GM11168 (cell line): Measurements from ENCODE around the gene SLC25A43.
"Not testable (repeated sequence)": the region's sequence is repeated elsewhere in the genome, so short reads cannot be mapped to it uniquely, and the experiment has no call there.

Source experiments
- in situ Hi-C: fragments of 300-500 bp; cut with MboI; formaldehyde crosslinking; loops from one replicate; pipeline ENCODE4 v1.12.0; 2022; ENCODE audit warnings: low sequenced_read_pairs; ENCODE audit not compliant: unreplicated experiment

SLC25A43 gene

DNA sequence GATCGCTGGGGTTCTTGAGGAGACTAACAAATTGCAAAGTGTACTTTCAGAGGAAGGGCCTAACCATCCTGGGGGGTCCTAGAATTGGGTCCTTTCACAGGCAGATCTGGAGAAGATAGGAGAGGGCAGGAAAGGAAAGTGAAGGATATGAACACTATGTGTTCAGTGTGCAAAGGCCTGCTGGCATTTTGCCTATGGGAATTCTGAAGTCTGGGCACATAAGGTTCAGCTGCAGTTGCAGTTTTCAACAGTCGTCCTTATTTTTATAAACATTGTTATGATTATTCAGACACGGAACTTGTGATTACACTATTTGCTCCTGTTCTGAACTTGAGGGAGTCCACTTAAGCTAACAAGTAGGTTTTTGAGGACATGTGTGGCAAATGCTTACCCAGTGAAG lies 67.8 kb downstream of the SLC25A43 start:
- in situ Hi-C loops, result no loop called here

DNA sequence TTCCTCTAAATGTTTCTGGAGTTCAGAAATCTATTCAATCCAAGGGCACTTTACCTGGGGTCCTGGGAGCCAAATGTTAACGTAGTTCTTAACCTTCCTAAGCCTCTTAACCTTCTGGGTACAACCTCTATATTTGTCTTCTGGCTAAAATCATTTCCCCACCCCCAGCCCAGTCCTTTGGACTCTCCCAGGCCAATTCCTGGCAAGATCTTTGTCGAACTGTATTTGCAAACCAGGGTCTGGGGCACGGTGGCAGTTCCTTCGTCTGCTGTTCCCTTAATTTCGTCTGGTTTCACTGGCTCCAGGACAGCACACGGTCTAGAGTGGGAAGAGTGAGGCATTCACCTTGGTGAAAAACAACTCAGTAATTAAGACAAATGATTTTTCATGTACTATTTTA lies 68.3 kb downstream of the SLC25A43 start:
- in situ Hi-C loops, result no loop called here

DNA sequence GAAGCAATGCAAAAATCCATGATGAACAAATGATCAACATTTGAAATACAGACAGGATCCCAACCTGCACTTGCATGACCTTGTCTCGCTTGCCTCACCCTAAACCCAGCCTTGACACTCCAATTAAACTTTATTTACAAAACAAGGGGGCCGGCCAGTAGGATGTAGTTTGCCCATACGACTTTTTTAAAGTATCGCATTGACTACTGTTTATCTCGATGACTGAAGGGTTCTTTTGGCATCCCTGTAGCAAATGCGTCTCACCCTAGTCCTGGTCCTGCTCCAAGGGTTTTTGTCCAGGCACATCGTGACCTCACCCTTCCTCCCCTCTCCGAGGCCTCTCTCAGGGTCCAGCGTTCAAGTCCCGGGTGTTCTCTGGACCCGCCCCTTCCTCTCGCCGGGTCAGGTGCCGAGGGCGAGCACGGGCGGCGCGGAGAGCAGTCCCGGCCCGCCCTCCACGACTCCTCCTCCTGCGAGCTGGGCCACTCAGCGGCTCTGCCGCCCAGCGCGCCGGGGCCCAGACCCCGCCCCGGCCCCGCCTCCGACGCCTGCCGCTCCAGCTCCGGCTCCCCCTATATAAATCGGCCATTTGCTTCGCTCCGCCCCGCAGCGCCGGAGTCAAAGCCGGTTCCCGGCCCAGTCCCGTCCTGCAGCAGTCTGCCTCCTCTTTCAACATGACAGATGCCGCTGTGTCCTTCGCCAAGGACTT lies 68.9 kb downstream of the SLC25A43 start, which contains the start of gene SLC25A5:
TSS of gene SLC25A5 (plus strand) at position 603 of the 709 bp plus-strand sequence. CDS start at position 675, 72 bp downstream.
- in situ Hi-C loops, result no loop called here

DNA sequence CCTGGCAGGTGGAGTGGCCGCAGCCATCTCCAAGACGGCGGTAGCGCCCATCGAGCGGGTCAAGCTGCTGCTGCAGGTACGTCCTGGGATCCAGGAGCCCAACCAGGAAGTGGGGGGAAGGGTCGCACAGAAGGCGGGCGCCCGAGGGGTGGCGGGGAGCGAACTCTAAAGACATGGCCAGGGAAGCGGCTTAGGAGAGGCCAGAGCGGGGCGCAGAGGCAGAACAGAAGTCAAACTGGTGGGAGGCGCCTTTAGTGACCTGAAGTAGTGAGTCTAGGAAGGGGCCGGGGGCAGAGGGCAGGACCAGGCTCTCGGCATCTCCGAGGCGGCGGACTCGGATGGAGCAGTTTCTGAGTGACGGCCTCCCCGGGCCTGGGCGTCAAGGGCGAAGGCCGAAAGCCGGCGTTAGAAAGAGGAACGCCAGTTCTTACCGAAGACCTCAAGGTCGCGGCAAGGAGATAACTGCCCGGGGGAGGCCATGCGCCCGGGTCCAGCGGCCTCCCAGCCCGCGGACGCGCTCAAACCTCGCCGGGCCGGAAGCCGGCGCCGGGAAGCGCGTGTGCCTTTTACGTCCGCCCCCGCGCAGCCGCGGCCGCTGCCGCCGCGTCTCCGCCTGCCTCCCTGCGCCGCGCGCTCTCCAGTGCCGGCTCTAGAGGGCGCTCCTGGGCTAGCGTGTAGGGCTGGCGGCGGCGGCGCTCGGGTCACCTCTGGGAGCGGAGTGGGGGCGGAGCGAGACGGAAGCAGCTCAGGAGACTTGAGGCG lies 69.6 kb downstream of the SLC25A43 start:
- in situ Hi-C loops, result no loop called here

DNA sequence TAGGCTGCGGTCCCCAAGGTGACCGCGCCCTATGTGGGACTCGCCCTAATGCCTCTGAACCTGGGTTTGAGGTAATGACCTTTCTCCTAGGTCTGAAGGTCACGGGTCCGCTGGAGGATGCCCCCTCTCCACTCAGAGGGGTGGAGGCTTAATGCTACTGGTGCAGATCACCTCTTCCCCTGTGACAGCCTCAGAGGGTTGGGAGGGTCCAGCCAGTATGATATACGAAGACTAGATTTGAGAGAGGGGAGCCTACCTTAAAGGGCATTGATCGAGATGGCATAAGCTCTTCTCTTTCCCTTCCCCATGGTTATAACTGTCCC lies 70.1 kb downstream of the SLC25A43 start:
- in situ Hi-C loops, result no loop called here

DNA sequence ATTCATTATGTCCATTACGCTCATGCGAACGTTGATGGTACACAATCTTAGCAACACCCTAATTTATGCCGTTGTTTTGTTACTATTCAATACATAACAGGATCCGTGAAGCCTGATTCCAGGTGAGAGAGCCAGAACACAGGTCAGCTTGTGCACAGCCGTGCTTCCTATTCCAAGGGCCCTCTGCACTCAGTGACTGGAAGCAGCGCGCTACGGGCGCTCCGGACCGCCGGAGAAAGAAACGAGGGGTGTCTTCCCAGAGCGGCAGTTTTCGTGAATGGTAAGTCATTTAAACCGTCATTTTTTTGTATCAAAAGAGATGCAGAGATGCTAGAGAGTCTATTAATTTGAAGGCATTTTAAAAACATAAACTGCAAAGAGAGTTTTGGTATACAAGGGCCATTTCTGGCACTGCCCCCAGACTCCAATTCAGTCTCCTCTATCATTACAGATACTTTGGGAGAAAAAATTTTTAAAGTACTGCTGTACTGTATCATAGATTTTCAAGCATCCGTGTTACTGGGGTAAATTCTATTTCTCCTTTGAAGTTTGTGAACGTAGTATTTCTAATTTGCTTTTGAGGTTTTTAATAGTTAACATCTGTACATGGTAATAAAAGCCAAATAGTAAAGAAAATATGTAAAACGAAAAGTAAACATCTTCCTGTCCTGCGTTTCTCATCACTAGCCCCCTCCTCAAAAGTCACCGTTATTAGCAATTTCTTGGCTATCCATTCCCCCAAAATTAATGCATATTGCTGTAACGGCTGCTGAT lies 75.7 kb downstream of the SLC25A43 start:
- in situ Hi-C loops, result no loop called here

DNA sequence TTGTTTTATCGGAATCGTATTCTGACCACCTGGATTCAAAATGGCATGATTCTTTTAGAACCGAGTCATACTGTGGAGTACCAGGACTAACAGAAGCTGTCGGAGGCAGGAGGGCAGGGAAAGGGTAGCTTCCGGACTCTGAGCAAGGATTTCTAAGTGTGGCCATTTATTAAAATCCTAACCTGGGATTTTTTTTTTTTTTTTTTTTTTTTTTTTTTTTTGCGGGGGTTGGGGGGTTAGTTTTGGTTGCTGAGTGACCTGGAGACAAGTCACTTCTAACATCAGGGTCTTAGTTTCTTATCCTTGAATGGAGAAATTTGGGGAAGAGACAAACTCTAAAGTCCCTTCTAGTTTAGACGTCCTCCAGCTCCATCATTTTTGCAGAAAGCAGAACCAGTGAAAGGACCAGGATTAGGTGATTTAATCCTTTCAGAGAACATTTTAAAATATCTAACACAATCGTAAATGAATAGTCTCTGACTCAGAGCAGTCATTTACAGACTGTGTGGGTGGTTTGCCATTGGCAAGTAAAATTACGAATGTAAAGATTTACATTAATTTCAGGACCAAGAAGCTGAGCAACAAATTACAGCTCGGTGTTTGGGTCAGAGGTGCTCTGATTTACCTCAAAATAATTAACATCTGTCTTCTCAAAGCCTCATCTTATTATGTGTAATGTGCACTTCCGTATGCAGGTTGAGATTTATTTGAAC lies 76.4 kb downstream of the SLC25A43 start:
- in situ Hi-C loops, result no loop called here

DNA sequence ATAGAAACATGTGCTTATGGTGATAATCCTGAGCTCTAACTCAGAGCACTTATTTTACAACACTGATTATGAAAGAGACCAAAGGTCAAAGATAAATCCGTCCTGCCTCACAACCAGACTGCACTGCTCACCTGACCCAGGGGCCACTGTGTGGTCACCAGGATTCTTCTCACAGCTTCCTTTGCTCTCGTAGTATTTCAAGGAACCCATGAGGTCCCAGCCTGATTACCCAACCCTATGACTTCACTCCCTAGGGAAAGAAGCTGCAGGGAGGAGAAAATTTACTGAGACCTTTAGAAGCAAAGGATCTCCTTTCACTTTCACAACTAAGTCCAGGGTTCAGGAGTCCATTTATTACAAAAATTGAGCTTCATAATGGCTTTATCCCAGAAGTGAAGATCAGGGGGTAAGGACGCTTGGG lies 78.7 kb downstream of the SLC25A43 start:
- in situ Hi-C loops, result no loop called here

DNA sequence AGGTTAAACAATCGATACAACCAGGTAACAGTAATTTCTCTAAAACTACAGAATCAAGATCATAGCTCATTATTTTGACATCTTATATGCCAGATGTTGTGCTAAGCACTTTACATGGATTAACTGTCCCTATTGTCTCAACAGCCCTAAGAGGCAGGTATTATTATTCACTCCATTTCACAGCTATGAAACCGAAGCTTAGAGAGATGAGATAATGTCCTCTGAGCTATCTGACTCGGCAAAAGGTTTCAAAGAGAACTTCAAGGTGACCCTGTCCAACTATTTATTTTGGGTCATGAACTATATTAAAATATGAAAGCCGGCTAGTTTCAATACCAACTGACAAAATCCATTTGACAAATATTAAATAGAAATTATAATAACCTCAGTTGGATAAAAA lies 79.4 kb downstream of the SLC25A43 start:
- in situ Hi-C loops, result no loop called here

DNA sequence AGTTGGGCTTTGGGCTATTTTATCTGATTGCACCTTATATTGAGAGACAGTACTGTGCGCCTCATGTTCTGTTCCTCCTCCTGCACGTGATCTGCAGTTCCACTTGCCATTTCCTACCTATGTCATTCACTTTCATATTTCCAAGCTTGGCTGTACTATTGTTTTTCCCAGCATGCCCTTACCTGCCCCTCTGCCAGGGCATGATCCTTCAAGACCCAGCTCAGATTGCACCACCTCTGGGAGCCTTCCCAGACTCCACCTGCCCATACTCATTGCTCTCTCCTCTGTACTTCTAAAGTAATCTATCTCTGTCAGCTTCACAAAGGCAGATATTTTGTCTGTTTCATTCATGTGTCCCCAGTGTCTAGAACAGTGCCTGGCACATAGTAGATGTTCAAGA lies 80.7 kb downstream of the SLC25A43 start:
- in situ Hi-C loops, result no loop called here

DNA sequence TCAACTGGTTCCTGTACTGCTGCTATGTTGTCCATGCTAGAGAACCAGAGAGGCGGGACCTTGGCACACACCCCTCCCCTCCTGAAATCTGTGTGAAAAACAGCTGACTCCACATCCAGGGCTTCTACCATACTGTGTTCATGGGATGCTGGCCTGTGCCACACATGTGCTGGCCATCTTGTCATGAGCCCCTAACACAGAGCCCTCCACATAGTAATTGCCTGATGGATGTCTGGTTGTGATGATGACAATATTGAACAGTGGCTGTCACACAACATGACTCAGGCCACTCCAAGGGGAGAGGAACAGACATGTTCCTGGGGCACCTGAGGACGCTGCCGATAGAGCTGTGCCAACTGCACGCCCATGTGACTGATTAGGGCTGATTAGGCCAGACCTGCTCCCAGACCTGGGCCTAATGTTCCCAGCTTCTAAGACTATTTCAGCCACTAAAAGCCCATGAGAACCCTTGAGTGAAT lies 82.2 kb downstream of the SLC25A43 start:
- in situ Hi-C loops, result no loop called here

DNA sequence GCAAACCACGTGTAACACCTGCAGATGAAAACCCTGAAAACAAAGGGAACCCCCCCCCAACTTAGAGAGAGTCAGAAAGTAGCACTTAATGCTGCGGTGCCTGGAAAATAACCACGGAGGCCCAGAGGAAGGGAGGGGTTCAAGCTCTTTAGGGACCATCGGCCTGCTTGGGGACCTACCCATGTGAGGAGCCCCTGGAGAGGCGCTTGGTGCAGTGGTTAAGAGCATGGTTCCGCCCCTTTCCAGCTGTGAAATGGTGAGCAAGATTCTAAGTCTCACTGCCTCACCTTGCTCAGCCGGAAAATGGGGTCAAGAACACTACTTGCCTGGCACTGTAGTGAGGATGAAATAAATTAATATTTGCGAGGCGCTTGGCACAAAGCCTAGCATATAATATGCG lies 82.9 kb downstream of the SLC25A43 start:
- in situ Hi-C loops, result no loop called here

DNA sequence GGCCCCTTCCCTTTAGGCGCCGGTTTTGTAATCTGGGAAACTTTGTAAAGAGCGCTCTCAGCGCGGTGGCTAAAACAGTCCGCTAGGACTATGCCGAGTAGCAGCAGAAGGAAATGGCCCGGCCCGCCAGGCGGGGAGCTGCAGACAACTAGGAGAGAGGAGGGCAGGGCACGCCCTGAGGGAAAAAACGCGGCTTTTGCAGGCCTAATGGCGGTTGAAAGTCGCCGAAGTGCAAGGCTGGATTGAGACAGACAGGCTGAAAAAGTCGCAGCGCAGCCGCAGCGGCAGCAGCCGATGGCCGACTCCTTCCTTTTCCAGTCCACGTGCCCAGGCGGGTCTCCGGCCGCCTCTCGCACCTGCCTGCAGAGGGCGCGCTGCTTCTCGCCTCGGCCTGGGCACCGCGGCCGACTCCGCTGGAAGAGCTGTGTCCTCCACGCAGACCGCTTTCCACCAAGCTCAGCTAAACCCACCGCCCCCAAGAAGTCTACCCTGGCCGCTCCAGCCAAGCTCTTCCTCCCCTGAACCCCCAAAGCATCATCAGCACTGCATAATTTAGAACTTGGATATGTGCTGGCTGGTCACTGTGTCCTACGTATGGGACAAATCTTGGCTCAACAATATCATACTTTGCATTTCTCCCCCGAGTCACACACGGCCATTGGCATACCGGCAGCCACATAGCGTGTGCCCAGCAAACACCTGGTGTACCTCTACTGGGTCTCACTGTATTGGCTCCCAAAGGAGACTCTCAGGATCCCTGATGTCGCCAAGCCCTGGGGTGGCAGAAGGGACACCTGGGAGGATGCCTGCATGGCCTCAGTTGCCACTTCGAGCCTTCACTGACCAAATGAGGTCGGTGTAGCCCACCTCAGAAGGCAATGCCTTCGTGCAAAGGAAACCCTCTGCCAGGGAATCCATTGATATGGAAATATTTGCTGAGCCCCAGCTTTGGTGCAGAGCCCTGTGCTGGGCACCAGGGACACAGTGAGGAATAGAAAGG lies 83.6 kb downstream of the SLC25A43 start:
- in situ Hi-C loops, result no loop called here

DNA sequence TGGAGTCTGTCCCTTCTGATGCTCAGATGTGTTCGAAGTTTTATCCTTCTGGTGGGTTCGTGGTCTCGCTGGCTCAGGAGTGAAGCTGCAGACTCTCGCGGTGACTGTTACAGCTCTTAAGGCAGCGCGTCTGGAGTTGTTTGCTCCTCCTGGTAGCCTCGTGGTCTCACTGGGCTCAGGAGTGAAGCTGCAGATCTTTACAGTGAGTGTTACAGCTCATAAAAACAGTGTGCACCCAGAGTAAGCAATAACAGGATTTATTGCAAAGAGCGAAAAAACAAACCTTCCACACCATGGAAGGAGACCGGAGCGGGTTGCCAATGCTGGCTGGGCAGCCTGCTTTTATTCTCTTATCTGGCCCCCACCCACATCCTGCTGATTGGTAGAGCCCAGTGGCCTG lies 87.6 kb downstream of the SLC25A43 start:
- in situ Hi-C loops, result no loop called here

DNA sequence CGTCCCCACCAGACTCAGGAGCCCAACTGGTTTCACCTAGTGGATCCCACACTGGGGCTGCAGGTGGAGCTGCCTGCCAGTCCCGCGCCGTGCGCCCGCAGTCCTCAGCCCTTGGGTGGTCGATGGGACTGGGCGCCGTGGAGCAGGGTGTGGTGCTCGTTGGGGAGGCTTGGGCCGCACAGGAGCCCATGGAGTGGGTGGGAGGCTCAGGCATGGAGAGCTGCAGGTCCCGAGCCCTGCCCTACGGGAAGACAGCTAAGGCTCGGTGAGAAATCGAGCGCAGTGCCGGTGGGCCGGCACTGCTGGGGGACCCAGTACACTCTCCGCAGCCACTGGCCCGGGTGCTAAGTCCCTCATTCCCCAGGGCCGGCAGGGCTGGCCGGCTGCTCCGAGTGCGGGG lies 88.6 kb downstream of the SLC25A43 start:
- in situ Hi-C loops, result not testable (repeated sequence)

DNA sequence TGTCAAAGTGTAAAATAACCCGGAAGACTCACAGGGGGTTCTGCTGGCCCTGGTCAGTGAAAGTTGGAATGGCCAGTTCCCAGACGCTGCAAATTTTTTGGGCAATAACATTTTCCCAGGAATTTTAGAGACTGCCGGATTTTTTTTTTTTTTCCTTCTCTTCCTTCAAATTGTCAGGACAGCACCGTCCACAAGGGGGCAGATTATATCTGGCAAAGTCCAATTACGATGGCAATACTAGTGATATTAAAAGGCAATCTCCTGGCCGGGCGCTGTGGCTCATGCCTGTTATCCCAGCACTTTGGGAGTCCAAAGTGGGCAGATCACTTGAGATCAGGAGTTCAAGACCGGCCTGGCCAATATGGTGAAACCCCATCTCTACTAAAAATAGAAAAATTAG lies 89.6 kb downstream of the SLC25A43 start:
- in situ Hi-C loops, result no loop called here

DNA sequence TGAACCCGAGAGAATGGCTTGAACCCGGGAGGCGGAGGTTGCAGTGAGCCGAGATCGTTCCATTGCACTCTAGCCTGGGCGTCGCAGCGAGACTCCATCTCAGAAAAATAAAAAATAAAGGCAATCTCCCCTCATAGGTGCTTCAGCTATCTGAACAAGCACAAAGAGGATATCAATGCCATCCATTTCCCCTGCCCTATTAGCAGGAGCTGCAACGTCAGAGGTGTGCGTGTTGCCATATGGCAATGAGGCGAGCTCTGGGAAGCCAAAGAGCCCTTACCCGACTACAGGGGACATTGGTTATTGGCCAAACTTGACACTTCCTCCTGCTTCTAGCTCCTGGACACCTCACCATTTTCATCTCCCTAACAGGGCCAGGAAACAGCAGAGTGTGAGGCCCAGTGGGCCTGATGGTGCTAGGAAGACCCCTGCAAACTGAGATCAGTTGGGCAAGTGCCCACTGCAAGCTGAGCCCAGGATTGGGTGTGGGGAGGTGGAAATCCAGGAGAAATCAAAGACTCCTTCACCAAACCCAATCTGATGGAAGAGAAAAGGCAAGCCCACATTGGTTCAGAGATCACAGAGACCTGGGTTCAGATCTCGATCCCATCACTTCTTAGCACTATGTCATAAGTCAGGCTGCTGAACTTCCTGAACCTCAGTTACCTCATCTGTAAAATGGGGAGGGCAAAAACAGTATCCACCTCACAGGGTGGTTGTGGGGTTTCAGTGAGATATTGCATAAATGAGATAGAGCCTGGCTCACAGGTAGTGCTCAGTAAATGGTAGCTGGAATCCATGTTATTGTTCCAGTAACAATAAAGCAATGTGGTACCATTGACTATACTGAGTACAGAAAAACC lies 90.3 kb downstream of the SLC25A43 start:
- in situ Hi-C loops, result no loop called here

DNA sequence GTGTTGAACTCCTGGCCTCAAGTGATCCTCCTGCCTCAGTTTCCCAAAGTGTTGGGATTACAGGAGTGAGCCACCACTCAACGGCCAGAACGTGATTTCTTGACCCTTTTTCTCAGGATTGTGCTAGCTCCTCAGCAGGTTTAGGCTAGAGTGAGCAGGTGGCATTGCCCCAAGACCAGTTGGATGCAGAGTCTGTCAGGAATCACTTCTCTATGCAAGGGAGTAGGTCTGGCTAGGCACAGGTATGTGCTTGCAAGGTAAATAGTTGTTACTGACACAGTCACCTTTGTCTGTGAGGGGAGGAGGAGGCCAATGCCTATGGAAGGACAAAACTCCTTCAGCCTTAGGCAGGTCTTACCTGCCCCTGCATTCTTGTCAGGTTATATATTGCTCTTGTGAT lies 93.3 kb downstream of the SLC25A43 start:
- in situ Hi-C loops, result no loop called here
